HT1080 (cell line): ENCODE data around the gene MXD4. TPM values are rescaled to one million over a fixed set of nuclear protein-coding genes. Genes with fewer than 3 reads are reported as not detected.

Experiments used
- DNase-seq: peaks from one replicate; pipeline ENCODE4 v3.0.0-alpha.2; 2015; ENCODE audit warnings: low read depth
- total RNA-seq: library from RNA; depleted of rRNA; stranded (reverse); fragments of >200 nt; shearing (Covaris generic); gene quantifications from 2 replicates; pipeline ENCODE4 v1.2.3, GENCODE V29; 2014

The MXD4 gene
- total RNA-seq, 1 experiment from 2014 or later: 17.3 TPM

DNA sequence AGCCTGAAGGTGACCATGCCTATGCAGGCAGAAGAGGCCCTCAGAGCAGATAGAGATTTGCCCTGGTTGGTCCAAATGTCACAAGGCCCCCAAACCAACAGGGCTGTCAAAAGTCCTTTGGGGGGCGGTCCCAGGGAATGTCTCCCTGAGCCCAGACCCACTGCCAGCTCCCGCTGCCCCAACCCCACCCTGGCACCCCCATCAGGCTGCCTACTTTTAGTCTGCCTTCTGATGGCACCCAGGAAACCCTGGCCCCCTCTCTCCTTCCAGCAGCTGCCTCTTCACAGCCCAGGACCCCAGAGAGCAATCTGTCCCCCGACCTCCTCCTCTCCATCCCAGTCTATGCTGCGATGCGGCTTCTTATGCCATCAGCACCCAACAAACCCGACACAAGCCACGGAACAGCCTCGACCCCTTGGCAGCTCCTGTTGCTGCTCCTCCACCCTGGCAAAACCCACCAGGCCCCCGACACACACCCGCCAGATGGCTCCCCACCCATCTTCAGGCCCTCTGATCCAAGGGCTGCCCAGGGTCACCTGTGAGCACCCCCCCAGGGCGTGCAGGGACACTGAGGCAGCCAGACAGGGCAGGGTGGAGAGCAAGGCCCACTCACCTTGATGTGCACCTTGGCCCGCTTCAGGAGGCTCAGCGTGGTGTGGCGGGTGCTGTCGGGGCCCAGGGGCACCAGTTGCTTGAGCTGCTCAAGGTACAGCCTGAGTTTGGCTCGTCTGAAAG lies 9.9 kb downstream of the MXD4 start:
- no peak for DNase-seq

DNA sequence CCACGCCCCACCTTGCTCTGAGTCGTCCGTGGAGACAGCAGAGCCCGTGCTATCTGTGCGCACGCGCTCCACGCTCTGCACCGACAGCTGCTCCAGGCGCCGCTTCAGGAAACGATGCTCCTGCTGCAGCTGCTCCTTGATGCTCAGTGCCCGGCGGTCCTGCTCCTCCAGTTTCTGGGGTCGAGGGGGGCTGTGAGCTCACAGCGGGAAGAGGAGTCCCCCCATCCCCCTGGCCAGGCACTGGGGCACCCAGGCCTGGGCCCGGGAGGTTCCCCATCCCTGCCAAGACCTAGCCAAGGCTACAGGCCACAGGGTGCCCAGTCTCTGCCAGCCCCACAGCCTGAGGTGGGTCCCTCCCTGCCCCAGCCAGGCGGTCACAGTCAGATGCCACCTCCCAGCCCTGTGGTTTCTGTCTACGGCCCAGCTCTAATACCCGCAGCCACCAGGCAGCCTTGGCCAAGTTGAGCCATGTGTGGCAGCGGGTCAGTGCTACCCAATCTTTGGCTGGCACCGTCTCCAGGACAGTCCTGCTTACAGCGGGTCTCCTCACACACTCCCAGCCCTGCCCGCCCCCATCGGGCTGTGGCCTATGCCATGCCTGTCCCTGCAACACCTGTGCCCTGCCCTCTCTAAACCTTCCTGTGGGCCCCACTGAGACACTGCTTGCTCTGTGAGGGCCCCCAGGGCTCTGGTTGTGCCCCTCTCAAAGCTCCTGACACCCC lies 10.7 kb downstream of the MXD4 start:
- DNase-seq: no peak

DNA sequence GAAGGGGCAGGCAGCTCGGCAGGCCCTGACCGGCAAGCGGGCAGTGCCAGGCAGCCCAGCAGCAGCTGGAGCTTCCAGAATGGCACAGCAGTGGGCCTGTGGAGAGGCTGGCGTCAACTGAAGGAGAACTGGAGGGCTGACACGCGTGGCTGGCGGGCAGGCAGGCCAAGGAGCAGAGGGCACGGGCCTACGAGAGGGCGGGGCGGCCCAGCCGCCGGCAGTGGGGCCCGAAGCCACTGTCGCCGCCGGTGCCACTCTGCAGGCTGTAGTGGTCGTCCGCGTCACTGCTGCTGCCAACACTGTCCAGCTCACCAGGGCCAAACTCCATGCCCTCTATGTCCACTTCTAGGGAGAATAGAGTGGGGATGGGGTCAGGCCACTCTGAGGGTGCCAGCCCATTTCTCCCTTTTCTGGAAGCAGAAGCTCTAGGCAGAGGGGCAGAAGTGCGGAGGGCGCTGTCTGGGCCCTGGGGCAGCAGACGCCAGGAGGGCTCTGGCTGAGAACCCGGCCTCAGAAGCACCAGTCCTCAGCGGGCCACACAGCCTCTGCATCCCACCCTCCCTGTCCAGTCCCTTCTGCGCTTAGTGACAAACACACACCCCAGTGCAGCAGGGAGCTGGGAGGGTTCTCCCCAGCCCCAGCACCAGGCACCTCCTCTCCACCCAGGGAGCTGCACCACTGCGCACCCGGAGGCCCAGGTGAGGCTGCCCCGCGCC lies 11.4 kb downstream of the MXD4 start:
- no peak for DNase-seq

DNA sequence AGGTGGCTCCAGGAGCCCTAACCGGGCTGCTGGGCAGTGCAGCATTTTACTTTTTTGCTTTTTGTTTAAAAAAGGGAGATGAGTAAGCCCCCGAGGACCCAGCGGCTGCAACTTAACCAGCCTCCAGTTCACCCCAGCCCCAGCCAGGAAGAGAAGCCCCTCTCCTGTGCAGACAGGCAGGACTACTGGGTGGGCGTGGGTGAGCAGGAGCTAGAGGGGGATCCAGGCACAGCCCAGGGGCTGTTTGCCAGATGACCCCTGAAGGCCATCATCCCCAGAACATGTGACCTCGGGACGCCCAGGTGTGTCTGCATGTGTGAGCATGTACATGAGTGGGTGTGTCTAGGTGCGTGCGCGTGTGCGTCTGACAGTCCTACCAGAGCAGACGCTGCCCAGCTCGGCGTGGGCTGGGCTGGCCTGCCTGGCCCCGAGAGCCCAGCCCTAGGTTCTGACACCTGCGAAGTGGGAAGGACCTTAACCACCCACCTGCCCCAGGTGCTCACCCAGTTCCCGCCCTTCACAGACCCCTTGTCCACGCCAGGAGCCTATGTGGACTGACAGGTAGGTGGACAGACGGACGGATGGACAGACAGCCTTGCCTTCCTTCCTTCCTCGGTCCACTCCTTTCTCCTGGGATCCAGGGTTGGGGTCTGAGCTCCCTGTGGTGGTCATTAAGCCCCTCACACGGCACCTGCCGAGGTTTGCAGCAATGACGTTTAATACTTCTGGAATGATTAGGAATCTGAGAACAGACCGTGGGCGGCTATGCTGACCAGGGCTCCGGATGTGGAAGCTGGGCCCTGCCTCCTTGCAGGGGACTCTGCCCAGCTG lies 12.2 kb downstream of the MXD4 start:
- no peak for DNase-seq

DNA sequence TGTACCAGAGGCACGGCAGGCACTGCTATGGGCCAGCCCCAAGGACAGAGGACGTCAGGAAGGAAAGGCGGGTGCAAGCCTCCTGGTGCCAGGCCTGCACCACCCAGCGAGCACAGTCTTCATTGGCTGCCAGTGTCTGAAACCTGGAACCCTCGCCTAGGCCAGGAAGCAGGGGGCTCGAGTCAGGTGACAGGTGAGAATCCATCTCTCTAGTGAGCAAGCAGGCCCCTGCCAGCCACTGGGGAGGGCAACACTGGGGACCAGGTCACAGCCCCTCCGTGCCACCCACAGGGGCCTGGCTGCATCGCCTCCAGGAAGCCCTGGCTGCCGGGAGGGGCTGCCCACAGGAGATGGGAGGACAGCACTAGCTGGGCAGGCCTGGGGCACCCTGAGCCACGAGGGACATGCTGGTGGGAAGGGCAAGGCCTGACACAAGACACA lies 13.1 kb downstream of the MXD4 start:
- no peak for DNase-seq

DNA sequence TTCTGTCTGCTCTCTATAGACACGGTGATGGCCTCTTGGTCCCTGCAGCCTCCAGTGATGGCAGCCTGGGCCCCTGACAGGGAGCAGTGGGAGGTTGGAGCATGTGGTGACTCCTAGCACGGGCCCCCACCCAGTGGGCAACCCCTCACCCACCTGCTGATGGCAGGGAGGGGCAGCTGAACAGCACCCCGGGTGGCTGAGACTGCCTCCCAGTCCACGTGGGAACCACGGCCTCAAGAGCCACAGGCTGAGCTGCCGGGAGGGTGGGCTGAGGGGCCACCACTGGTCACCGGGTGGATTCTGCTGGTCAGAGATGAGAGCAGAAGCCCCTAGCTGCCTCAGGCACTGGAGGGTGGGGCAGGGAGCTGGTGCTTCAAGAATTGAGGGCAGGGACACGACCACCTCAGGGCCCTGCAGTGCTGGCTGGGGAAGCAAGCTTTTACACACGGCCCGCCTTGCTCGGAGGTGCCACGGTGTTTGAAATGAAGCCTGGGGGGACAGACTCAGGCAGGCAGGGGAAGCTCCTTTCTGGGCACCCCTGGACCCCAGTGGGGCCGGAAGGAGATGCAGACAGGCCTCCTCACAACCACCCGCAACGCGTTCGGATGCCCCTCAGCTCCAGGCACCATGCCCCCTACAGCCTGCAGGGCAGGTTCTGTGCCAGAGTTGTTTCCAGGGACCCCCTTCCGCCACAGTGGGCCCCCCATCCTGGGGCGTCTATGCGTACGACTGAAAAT lies 13.7 kb downstream of the MXD4 start:
- DNase-seq: no peak

DNA sequence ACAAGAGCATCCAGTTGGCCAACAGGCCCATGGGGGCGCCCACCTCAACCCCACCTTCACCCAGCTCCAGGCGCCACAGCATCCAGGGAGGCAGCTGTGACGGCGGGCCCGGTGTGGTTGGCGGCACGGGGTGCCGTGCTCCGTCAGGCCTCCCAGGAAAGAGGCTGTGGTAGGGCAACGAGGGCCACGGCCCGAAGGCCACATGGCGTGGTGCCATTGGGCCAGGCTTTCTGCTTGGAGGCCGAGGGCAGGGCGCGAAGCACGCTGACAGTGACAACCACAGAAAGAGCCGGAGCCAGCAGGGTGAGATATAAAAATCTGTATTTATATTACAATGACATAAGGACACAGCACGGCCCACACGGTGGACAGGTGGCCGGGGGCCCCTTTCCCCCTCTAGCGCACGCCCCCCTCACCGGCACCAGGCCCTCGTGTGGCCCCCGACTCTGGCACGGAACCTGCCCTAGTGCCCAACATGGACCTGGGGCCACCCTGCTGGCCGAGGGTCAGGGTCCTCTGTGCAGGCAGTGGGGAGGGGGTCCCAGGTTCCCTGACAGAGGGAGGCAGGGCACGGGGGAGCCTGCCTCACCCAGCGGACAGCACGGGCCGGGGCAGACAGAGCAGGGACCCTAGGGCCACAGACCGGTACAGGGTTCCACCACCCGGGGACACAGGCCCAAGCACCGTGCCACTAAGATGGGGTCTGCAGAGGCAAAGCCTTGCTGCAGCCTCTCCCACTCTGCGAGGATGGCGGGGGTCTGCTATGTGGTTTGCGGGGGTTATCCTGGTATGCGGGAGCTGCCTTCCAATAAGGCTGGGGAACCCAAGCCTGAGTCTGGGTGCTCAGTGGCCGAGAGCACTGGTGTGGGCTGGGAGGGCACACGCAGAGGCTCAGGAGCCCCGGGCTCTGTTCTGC lies 14.5 kb downstream of the MXD4 start:
- no peak for DNase-seq

DNA sequence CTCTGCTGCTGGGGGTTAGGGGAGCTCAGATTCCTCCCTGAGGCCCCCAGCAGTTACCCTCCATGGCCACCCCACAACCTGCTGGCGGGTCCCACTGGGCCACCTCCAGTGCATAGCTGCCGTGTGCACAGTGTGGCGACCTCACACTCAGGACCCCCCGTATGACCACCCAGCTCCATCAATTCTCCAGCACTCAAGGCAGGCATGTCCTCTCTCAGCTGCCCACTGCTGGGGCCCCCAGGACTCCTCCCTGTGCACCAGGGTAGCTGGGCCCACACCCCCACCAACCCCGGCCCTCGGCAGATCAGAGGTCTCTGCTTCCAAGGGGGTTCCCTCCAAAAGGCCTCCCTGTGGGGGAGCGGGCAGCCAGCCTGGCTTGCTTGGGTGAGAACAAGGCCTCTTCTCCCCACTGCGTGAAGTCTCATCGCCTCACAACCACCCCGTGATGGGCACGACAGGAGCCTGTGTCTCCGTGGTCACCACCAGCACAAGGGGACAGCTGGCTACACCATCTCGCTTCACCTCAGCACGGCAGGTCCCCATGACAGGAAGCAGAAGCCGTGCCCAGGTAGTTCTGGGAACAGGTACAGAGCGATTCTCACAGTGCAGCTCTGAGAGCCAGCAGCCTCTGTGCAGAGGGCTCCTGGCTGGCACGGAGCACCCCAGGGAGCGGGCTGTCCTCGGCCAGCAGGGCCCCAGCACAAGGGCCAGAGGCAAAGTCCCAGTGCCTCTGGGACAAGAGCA lies 15.4 kb downstream of the MXD4 start:
- no peak for DNase-seq

DNA sequence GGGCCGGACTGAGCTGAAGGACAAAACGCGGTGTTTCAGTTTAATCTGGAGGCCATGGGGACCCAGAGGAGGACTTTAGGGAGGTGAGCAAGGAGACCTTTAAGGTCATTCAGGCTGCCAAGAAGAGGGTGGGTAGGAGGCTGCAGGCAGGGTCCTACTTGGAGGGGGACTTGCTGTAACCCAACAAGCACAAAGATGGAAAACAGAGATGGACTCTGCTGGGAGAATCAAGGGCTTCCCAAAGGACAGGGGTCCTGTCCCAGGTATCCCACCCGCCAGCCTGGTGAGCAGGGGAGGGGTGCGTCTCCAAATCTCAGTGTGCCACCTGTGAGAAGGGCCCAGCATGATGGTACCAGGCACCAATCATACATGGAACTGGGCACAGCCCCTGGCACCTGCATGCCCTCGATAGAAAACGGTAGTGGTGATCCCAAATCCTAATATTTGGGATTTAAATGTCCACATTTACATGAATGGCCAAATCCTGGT lies 16.1 kb downstream of the MXD4 start:
- no peak for DNase-seq

DNA sequence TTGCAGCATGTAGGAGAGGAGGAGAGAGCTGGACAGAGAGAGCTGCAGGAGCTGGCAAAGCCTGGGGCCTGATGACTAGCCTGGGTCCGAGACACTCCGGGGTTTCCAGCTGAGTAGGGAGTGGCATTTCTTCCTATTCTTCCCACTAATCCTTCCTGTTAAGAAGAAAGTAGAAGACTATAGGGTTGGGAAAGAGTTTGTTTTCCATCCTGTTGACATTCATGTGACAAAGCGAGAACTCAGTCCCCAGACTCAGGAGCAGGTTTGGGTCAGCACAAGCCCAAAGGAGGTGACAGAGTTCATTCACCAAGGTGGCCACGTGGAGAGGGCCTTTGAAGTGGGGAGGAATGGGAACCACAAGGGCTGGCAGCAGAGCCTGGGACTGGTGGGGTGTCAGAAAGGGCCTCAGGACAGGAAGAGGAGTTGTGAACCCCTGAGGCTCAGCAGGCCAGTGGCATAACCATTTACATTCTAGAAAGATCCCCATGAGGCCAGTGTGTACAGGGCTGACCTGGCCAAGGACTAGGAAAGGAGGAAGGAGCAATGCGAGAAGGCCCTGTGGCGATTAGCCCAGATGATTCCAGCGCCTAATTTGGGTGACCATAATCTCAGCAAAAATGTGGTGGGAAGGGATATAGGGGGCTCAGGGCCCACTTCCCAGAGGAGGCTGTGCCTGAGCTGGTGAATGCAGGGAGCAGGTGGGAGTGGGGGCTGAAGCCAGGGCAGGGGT lies 16.7 kb downstream of the MXD4 start:
- no peak for DNase-seq

DNA sequence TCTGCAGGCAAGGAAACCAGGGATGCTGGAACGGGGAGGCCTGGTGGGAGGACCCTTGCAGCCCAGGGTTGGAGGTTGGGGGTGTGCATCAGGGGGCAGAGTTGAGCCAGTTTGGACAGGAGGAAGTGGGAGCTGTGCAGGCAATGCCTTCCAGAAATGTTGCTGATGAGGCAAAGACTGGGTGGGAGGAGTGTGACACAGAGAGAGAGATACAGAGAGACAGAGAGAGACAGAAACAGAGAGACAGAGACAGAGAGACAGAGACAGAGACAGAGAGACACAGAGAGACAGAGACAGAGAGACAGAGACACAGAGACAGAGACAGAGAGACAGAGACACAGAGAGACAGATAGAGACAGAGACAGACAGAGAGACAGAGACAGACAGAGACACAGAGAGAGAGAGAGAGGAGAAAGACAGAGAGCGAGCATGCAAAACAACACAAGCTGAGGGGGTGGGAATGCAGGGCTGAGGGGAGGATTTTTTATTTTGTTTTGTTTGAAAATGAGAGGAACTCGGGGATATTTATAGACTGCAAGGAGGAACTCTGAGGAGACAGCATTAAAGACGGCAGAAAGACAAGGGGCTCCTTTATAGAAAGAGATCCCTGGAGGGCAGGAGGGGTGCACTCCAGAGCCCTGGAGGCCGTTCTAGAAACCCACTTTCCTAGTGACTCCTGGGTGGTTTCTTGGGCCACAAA lies 18.1 kb downstream of the MXD4 start:
- peak; percentile 61 for DNase-seq

DNA sequence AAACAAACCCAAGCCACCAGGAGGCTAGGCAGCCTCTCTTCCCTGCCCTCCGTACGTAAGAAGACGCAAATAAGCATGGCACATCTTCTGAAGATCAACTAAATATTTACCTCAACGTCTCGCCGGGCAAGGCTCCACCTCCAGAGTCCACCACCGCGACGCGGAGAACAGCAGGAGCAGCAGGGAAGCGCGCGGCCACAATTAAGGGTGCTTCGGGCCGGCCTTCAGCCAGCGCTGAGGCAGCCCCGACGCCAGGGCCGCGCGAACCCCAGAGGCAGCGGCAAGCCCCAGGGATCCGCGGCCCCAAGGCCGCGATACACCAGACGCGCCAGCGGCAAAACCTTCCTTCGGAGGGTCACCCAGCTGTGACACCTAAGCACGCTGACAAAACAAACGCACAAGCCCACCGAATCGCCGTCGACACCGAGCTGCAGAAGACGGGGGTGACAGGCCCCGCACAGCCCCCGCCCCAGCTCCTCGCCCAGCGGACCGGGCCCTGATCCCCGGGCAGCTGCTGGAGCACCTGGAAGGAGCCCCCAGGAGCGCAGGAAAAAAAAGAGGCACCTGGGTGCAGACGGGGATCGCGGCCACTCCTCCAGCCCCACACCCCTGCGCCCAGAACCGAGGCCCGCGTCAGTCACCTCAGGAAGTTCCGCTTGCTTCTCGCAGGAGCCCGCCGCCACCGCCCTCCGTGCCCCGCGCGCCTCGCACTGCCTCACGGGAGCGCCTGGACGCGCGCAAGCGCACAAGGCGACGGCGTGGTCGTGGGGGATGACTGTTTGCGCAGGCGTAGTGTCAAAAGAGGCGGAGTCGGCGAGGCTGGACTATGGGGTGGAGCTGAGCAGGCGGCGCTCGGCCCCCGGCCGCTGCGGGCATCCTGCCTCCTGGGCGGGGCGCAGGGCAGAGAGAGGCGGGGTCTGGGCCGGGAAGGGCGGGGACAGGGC lies 20.2 kb downstream of the MXD4 start, which contains the start of the genes HAUS3 and POLN:
Gene HAUS3 (minus strand): TSS at position 712 of the 944 bp plus-strand sequence. CDS start 1,175 bp downstream, outside the sequence.
Gene POLN (minus strand): TSS at position 712 of the 944 bp plus-strand sequence. CDS start 12,890 bp downstream, outside the sequence.
- peak; percentile 95 for DNase-seq

DNA sequence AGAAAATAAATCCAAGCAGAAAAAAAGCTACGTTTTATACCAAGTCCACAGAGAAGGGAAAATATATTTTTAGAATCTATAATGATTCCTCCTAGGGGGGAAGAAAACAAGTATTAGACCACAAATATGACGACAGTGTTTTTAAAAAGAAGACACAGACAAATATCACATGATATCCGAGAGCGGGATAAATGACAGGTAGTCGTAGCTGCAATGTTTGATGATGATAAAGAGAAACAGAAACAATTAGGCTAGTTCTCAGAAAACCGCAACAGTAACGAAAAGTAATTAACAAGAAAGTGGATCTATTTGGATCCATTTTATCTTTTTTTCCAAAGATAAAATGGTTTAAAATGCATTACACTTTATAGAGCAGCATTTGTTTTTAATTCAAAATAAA lies 20.9 kb downstream of the MXD4 start:
- no peak for DNase-seq

DNA sequence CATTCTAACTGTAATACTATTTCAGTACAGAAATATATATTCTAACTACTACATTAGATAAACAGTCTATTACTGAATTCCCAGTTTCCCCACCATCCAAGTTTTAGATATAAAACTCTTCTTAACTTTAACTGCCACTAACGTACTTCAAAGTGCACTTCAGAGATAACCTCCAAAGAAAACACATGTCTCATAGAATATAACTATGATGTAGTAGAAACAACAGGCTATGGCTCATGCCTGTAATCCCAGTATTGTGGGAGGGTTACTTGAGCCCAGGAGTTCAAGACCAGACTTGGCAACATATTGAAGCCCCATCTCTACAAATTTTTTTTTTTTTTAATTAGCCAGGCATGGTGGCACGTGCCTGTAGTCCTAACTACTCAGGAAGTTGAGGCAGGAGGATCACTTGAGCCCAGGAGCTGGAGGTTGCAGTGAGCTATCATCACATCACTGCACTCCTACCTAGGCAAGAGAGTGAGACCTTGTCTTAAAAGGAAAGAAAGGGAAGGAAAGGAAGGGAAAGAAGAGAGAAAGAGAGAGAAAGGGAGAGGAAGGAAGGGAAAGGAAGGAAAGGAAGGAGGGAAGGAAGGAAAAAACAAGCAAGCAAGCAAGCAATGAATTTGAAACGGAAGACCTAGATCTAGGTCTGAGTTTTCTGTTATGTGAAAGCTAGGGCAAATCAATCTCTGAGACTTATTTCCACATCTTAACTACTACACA lies 24.8 kb downstream of the MXD4 start:
- DNase-seq: no peak

DNA sequence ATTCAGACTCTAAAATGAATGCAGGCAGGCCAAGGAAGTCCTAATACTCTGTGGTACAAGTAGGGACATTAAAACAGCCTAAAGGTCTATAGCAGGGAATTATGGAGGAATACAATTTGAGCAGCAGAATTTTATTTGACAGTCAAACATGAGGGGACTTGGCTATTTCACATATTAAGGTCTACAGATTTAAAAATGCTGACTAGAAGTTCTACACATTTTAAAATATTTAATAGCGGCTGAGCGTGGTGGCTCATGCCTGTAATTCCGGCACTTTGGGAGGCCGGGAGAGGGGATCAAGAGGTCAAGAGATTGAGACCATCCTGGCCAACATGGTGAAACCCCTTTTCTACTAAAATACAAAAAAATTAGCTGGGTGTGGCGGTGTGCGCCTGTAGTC lies 30.8 kb downstream of the MXD4 start:
- DNase-seq: no peak
